HG03460 (cell line): ENCODE data around the gene SERGEF.

Source experiments
- ATAC-seq: cut with Tn5 transposase; IDR thresholded peaks from one replicate; pipeline ENCODE4 v1.9.1; 2021; ENCODE audit not compliant: unreplicated experiment

SERGEF gene

GRCh38 chr11:17790453-17790852 lies 222.4 kb downstream of the SERGEF start:
- ATAC-seq, result no peak

- ATAC-seq, result no peak
Measured at GRCh38 chr11:17788084-17788483, 224.8 kb downstream of the SERGEF start.

DNA sequence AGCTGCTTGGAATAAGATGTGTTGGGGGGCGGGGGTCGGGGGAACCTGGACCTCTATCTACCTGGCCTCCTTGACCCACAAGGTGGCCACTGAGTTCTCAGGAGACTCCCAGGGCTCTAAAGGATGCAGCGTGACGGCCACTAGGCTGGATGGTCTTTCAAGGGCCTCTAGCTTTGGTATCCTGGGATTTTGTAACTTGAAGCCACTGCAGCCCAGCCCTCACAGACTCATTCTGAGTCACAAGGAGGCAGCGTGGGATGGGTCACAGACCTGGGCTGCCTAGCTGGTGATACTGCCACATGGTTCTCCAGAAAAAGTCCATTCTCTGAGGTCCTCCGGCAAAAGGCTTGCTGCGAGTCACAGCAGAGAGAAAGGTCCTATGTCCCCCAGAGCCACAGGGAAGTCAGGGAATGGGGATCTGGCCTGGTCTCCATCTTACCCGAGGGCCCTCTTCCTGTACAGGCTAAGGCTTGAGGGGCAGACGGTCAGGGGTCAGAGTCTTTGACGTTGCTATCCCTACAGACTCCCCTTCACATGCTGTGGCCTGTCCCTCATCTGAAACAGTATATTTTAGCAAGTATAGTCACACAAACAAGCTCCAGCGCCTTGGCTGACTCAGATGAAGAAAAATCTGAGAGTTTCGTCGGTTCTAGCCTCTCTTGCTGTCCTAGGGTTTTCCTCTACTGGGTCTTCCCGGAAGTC lies 225.9 kb downstream of the SERGEF start:
- no peak for ATAC-seq

- ATAC-seq, result no peak
Measured at GRCh38 chr11:17783878-17784277, 229.0 kb downstream of the SERGEF start.

GRCh38 chr11:17782603-17783337 lies 230.1 kb downstream of the SERGEF start:
- no peak for ATAC-seq

- no peak for ATAC-seq
Measured at GRCh38 chr11:17782145-17782544, 230.7 kb downstream of the SERGEF start.

GRCh38 chr11:17781626-17782025 lies 231.2 kb downstream of the SERGEF start:
- ATAC-seq, result no peak

GRCh38 chr11:17781221-17781620 lies 231.6 kb downstream of the SERGEF start:
- no peak for ATAC-seq

- ATAC-seq, result no peak
Measured at GRCh38 chr11:17780668-17781067, 232.2 kb downstream of the SERGEF start.

DNA sequence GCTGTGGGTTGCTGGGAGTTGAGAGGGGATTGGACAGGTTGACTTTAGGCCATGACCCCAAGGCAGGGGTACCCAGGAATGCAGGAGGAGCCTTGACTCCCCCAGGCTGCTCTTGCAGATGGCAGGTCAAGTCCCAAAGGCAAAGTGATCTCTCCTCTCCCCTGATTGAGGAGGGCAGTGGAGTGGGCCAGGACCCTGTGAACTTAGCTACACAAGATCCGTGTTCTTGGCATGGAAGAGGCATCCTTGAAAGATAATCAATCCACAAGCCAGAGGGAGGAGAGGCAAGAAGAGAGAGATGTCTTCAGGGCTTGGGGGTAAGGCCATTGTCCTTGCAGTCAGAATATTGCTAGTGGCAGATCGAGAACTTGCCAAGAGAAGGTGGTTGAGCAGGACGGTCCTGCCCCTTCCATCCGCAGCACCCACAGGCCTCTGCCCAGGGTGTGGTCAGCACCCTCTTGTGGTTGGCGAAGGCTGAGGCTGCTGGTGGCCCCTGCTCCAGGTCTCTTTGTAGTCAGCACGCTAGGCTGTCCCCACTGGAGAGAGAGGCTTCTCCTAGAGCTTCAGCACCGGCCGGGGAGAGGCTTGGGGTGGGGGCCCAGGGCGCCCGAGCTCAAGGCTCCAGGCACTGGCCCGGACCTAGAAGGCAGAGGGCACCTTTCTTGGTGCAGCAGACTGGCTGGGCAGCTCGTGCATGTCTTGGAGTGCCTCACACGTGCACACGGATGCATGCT lies 232.8 kb downstream of the SERGEF start:
- no peak for ATAC-seq

- no peak for ATAC-seq
Measured at GRCh38 chr11:17778956-17779860, 233.6 kb downstream of the SERGEF start.

GRCh38 chr11:17778352-17778751 lies 234.5 kb downstream of the SERGEF start:
- no peak for ATAC-seq

DNA sequence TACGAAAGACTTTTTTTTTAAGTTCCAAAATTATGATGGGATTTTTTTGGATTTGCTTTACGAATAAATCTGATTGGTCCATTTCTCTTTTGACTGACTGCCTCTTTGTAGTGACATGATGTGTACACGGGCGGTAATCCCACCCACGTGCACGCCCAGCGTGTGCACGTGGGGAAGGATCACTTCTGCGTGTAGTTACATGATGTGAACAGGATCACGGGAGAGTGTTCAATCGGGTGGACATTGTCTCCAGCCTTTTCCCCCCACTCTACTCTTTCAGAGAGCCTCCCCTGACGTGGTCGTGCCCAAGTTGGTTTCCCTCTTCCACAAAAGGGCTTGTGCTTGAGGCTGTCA lies 235.1 kb downstream of the SERGEF start:
- no peak for ATAC-seq

DNA sequence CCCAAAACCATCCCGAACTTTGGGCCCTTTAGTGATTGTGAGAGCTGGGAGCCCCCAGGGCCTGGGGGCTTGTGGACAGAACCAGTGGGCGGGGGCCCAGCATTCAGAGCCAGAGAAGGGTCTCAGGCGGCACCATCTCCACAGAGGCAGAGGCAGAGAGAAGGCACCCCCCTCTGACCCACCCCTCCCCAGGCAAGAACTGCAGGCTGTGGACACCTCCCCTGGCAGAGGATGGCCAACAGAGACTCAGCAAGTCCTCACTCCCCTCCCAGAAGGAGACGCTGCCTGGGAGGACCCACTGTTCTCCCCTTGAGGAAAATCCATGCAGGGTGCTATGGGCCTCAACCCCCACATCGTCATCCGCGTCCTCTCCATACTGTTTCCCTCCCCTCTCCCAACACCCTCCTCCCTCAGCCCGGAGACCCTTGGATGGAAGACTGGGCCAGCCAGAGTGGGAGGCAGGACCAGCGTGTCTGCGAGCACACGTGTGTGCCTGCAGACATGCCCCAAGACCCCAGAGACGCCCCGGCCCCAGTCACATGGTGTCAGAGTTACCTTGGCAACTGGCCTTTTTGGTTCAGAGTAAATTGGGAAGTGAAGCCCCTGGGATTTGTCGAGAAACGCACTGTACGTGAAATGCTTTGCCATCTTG lies 235.6 kb downstream of the SERGEF start:
- ATAC-seq, result no peak

DNA sequence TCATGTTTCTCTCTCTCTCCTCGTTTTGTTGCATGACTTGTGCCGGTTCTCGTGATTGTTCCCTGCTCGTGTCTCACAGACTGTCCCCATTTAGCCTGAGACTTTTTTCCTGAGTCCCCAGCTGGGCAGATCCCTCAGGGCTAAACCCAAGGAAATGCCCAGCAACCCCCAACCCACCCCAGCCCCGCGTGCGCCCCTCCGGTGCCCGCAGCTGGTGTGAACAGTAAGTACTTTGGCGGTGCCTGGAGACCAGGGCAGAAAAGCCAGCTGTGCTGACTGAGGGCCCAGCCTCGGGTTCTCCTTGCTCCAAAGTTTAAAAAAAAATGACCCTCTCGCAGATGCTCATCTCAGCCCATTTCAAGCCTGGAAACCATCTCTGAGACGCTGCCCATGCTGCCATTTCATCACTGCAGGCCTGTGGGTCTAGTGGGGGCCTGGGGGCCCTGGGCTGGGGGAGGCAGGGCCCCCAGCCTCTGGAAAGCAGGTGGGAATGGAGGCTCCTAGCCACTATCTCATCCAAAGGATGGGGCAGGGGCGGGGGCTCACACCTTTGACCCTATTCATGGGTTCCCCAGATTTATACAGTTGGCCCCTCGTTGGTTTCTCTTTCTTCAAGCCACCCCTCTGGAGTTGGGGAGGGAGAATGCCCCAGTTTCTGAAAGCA lies 236.5 kb downstream of the SERGEF start:
- ATAC-seq, result no peak

DNA sequence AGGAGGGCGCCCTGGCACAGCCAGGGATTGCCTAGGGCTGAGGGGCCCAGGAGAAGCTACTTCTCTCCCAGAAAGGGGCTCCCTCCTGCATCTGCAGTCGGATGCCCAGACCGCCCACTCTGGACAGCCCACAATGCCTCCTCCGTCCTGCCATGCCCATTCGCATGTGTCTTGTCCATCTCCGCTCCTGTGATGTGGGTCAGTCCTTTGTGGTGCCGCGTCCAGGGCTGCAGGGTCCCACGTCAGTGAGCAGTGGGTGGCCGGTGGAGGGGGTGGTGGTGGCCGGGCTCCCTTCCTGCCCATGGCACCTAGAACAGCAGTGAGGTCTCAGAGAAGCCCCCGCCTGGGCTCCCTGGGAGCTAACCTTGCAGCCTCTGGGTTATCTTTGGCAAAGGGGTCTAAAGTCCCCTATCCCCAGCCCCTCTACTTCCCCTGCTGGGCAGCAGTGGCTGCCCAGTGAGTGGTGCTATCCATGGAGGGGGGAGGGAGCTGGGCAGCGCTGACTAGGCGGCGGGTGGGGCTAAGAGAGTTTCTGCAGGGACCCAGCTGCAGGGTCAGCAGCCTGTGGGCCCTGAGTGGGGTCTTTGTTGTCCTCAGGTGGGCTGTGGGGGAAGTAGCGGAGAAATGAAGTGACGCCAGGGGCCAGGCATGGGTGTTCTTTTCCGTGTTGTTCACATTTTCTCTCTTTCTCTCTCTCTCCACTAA lies 237.2 kb downstream of the SERGEF start:
- no peak for ATAC-seq

- ATAC-seq, result no peak
Measured at GRCh38 chr11:17775035-17775348, 237.9 kb downstream of the SERGEF start.

DNA sequence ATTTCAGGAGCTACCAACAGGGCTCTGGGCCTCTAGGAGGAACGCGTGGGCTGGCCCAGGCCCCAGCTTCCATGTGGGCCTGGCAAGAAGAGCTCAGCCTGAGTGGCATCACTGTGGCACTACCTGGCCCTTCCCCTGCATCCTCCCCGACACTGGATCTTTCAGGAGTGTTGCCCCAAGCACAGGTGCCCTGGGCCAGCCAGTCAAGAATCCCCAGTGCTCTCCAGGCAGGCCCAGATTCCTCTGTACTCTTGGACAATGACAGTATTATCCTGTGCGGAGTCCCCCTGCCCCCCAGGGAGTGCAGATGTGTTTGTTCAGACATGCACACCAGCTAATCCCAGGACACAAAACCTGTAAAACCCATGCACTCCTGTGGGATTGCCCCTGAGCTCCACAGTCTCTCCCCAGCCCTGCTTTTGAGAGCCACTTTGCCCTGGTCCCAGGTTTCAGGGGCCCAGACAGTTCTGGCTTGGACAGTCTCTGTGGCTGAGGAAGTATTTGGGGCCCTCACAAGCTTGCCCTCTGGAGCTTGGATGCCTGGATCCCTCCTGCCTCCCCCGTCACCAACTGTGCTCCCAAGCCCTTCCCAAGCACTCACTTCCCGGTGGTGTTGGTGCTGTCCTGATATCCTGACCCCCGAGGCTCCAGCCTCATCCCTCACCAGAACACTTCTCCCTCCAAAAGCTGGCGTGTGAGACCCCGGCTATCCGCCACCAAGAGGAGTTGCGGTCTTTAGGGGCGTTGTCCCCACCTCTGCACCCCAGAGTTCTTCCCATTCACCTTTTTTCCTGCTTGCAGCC lies 238.4 kb downstream of the SERGEF start:
- no peak for ATAC-seq

DNA sequence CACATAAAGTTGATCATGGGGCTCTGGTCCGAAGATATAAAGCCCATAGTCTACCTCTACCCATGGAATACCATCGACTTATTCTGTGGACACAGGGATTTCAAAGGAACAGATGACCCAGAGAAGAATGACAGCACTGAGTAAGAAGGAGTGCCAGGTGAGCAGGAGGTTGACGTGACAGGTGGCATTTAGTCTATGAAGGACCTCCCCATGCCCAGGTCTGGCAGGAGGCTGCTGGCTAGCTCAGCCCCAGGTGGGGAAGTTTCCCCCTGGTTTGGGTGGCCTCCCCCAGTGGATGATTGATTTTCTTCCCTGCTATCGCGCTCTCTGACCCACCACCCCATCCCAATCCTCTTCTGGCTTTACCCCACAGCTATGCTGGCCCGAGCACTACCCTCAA lies 239.2 kb downstream of the SERGEF start:
- ATAC-seq, result no peak
